HG03135 (cell line): ENCODE measurements around the gene PRELID1.
"Not testable (repeated sequence)": the region's sequence is repeated elsewhere in the genome, so short reads cannot be mapped to it uniquely, and the experiment has no call there.

Source experiments
- ATAC-seq: cut with Tn5 transposase; IDR thresholded peaks from one replicate; pipeline ENCODE4 v1.9.1; 2021; ENCODE audit warnings: mild to moderate bottlenecking, moderate library complexity; ENCODE audit not compliant: unreplicated experiment

Gene PRELID1, protein sequence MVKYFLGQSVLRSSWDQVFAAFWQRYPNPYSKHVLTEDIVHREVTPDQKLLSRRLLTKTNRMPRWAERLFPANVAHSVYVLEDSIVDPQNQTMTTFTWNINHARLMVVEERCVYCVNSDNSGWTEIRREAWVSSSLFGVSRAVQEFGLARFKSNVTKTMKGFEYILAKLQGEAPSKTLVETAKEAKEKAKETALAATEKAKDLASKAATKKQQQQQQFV

GRCh38 chr5:177303121-177303924, at the start of gene PRELID1, which contains the start of gene RAB24:
Gene PRELID1 (plus strand): TSS chr5:177303799. CDS start chr5:177303986, 187 bp downstream.
Gene RAB24 (minus strand): TSS chr5:177303719. CDS start chr5:177303288, 431 bp downstream.
- peak; percentile 64 for ATAC-seq

- ATAC-seq: no peak
These were observed 47.3 kb upstream of the PRELID1 start for GRCh38 chr5:177256296-177256695.

DNA sequence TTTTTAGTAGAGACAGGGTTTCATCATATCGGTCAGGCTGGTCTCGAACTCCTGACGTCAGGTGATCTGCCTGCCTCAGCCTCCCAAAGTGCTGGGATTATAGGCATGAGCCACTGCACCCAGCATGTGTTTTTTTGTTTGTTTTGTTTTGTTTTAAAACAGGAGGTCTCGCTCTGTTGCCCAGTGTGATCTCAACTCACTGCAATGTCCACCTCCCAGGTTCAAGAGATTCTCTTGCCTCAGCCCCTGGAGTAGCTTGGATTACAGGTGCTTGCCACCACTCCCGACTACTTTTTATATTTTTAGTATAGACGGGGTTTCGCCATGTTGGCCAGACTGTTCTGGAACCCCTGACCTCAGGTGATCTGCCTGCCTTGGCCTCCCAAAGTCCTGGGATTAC, 44.9 kb upstream of the PRELID1 start:
- not testable (repeated sequence) for ATAC-seq

DNA sequence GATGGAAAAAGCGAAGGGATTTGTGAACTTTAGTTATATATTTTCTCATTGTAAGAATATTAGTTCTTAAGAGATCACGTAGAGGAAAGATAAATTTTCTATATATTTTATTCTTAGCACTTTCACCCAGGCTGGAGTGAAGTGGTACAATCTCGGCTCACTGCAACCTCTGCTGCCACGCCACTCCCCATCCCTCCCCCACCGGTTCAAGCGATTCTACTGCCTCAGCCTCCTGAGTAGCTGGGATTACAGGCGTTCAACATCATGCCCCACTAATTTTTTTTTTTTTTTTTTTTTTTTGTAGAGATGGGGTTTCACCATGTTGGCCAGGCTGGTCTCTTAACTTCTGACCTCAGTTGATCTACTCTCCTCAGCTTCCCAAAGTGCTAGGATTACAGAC, 42.6 kb upstream of the PRELID1 start:
- no peak for ATAC-seq

GRCh38 chr5:177261510-177261909, 42.1 kb upstream of the PRELID1 start:
- ATAC-seq: no peak

- no peak for ATAC-seq
These were observed 39.4 kb upstream of the PRELID1 start for GRCh38 chr5:177264178-177264577.

GRCh38 chr5:177265395-177265794, 38.2 kb upstream of the PRELID1 start:
- ATAC-seq: no peak

GRCh38 chr5:177269232-177269895, 34.2 kb upstream of the PRELID1 start:
- ATAC-seq: no peak

- ATAC-seq: no peak
These were observed 33.6 kb upstream of the PRELID1 start for GRCh38 chr5:177269976-177270375.

DNA sequence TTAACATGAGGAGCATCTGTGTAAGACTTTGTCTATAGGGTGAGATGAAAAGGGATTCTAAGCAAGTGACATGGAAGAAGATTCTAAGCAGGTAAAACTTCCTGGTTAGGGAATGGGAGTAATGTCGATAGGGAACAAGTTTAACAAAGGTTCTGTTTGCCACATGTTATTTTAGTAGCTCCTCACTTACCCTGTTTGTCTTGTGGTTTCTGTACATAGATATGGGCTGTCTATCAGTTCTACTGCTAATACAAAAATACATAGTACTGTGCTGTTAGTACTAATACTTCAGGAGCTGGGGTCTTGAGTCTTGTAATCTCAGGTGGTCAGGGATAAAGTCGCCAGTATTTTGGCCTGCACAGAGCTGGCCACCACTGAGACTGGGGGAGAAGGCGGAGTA, 32.9 kb upstream of the PRELID1 start:
- no peak for ATAC-seq

GRCh38 chr5:177271113-177271512, 32.5 kb upstream of the PRELID1 start:
- ATAC-seq: no peak

- no peak for ATAC-seq
These were observed 27.7 kb upstream of the PRELID1 start for GRCh38 chr5:177275883-177276282.

GRCh38 chr5:177276886-177277285, 26.7 kb upstream of the PRELID1 start:
- ATAC-seq: no peak

DNA sequence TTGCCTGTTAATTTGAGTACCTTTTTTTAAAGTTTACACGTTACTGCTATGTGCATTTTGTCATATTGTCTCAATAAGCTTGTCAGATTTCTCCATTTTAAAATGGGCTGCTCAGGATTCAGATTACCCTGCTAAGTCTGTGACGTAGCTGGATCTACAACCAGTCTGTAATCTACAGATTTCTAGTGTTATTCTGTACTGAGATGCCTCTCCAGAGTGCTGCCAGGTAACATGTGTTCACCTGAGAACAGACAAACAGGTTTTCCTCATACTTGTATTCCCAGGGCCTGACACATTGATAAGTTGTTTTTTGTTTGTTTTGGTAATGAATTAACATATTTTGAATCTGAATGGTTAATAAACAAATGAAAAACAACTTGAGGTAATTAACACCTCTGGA, 15.4 kb upstream of the PRELID1 start:
- ATAC-seq: no peak

GRCh38 chr5:177290816-177291596, 12.6 kb upstream of the PRELID1 start:
- no peak for ATAC-seq

DNA sequence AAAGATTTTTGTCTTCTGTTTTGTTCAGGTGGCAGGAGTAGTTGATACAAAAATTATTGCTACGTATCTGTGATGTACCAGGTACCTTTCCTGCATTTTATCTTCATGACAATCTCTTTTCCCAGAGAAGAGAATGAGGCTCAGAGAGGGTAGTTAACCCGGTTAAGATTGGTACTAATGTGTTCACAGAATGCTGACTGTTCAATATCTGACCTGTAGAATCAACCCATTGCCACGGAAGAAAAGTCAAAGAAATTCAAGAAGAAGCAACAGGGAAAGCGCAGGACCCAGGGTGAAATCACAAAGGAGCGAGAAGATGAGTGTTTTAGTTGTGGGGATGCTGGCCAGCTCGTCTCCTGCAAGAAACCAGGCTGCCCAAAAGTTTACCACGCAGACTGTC, 11.9 kb upstream of the PRELID1 start:
- no peak for ATAC-seq

DNA sequence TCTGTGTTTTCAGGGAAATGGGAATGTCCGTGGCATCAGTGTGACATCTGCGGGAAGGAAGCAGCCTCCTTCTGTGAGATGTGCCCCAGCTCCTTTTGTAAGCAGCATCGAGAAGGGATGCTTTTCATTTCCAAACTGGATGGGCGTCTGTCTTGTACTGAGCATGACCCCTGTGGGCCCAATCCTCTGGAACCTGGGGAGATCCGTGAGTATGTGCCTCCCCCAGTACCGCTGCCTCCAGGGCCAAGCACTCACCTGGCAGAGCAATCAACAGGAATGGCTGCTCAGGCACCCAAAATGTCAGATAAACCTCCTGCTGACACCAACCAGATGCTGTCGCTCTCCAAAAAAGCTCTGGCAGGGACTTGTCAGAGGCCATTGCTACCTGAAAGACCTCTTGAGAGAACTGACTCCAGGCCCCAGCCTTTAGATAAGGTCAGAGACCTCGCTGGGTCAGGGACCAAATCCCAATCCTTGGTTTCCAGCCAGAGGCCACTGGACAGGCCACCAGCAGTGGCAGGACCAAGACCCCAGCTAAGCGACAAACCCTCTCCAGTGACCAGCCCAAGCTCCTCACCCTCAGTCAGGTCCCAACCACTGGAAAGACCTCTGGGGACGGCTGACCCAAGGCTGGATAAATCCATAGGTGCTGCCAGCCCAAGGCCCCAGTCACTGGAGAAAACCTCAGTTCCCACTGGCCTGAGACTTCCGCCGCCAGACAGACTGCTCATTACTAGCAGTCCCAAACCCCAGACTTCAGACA, 9.6 kb upstream of the PRELID1 start:
- no peak for ATAC-seq

GRCh38 chr5:177294632-177295031, 9.0 kb upstream of the PRELID1 start:
- ATAC-seq: no peak

DNA sequence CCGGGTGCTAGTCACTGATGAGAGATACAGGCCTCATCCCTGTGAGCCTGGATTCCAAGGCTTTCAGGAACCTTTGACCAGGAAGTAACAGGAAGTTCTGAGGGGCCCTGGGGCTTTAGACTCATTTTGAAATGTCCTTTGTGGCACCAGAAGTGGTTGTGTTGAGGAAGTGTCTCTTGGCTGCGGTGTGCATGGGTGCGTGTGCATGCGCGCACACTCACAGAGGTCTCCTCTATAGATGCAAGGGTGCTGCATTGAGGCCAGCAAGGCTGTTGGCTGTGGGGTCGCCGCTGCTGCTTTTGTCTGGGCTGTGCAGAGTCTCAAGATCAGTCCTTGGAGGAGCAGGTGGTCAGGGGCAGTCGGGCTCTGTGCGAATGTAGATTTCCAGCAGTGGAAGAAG, 7.7 kb upstream of the PRELID1 start:
- no peak for ATAC-seq

DNA sequence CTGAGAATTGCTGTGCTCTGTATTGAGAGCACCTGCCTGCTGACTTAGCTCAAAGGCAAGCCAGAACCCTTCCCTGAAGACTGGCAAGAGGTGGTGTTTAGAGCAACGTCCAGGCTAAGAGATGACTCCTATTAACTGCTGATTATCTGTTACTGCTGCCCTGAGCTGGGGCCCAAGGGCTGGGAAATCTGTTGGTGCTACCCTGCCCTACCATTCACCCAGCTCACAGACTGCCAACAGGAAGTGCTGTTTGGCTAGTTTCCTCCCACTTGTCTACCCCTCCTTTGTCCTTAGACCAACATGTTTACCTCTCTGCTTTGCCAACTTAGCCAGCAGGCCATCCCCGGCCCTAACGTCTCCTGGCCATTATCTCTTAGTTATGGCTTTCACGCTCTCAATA, 7.0 kb upstream of the PRELID1 start:
- ATAC-seq: no peak
